Activated gamma-delta T cell (primary cell): Measurements from ENCODE around the gene USP14.

Source experiments
- DNase-seq: peaks from one replicate; lab custom pipeline; 2025; lab: John Stamatoyannopoulos, UW

The USP14 gene

GRCh38 chr18:227902-228301, 69.5 kb downstream of the USP14 start:
- no peak for DNase-seq

DNA sequence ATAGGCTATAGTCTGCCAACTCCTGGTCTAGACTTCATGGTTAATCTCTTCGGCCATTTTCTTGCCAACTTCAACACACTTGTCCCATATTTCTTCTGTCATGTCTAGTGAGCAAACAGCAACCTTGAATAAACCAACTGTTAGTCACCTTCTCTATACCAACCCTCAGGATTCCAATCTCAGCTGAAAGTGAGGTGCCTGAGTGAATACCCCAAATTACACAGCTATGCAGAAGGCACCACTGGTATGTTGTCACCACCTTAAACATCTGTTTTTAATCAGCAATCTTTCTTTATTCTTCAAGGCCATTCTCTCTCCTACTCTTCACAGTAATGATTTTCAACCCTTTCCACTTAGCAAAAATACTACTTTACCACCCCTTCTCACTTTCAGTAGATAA, 70.2 kb downstream of the USP14 start:
- no peak for DNase-seq

- DNase-seq, result no peak
These were observed 73.2 kb downstream of the USP14 start for GRCh38 chr18:231563-231962.

DNA sequence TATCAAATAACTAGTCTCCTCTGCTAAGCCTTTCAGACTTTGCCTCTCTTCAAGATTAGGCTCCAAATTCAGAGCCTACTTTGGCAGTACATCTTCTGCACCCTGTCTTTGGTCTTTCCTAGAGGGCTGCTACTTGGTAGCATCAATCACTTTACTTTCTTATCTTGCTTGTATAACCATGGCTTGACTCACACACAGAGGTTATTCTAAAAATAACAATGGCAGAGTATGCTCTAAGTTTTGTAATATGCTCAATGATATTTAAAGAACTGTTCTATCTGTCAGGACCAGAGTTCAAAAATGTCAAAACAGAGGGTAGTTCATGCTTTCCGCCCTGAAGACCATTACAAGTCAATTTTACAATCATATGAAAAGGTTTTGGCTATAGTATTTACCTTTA, 81.8 kb downstream of the USP14 start:
- no peak for DNase-seq

DNA sequence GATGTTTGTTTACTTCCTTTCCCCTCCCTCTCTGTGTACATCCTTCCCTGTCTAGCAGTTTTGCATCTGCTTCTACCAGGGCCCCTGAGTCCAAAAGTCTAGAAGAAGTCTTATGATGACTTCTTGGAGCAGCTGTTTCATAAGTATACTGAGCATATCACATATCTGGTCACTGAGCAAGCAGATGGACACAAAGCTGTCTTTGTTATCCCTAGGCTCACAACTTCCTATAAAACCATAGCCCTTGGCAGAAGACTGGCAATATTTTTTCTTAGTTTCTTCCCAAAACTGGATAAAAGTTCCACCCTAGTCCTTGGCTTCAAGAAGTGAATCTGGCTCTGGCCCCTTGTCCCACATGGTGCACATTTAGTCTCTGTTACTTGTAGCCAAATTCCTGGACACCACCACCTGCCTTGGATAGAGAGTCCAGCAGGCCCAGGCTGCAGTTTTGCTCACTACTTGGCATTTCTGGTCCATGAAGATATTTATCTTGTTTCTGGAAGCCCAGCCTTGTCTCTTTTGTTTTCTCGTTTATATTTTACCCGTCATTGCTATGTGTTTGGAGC, 87.0 kb downstream of the USP14 start:
- no peak for DNase-seq

GRCh38 chr18:248053-248452, 89.7 kb downstream of the USP14 start:
- DNase-seq, result no peak

GRCh38 chr18:250685-251084, 92.3 kb downstream of the USP14 start:
- no peak for DNase-seq

DNA sequence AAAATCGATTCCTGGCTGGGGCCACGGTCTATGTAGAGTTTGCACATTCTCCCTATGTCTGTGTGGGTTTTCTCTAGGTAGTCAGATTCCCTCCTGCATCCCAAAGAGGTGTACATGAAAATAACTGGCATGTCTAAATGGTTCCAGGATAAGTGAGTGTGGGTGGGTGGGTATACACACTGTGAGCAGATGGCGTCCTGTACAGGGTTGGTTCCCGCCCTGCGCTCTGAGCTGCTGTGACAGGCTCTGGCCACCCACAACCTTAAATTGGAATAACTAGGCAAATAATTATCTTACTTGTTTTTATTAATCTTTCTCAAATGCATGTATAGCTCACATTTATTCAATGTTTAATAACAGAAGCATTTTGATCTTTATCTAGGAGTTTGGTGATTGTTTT, 93.2 kb downstream of the USP14 start:
- DNase-seq, result no peak

DNA sequence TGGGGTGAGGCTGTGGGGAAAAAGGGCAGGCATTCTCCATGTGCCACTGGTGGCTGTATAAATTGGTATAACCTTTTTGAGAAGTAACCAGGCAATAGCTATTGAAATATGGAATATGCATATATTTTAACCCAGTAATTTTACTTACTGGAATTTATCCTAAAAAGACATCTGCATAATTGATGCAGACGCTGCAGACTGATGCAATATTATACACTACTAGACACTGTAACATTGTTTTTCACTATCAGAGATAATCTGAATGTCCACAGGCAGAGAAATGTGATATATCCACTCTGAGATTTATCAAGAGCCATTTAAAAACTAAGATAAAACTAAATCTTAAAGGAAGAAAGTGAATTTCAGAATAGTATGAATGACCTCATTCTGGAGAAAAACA, 94.8 kb downstream of the USP14 start:
- no peak for DNase-seq

DNA sequence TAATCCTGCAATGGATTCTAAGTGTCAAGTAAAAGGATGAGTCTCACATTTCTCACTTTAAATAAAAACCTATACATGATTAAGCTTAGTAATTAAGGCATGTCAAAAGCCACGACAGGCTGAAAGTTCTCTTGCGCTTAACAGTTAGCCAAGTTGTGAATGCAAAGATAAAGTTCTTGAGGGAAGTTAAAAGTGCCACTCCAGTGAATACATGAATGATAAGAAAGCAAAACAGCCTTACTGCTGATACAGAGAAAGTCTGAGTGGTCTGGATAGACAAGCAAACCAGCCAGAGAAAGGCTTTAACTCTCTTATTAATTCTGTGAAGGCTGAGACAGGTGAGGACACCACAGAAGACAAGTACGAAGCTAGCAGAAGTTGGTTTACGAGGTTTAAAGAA, 96.8 kb downstream of the USP14 start:
- DNase-seq, result no peak

- DNase-seq, result no peak
These were observed 102.2 kb downstream of the USP14 start for GRCh38 chr18:260547-260946.

GRCh38 chr18:261398-262073, 103.2 kb downstream of the USP14 start:
- DNase-seq, result no peak
